Activated CD4-positive, alpha-beta T cell treated with anti-CD3 and anti-CD28 coated beads, Interleukin-2, amount 10 ng/mL, durations not matched to agents 24 days and 14 days (primary cell): ENCODE data around the gene TJAP1. TPM values are rescaled to one million over a fixed set of nuclear protein-coding genes. Genes with fewer than 3 reads are reported as not detected.

Experiments used
- DNase-seq: peaks from one replicate; pipeline ENCODE4 v3.0.0; 2022
- H3K27ac Mint-ChIP-seq: one replicate; pipeline ENCODE4 v1.8.0; 2022; ENCODE audit warnings: mild to moderate bottlenecking, mixed read lengths
- H3K27me3 Mint-ChIP-seq: one replicate; pipeline ENCODE4 v1.8.0; 2022; ENCODE audit warnings: mixed read lengths
- H3K36me3 Mint-ChIP-seq: one replicate; pipeline ENCODE4 v1.8.0; 2022; ENCODE audit warnings: low read depth, mild to moderate bottlenecking, mixed read lengths
- H3K4me1 Mint-ChIP-seq: one replicate; pipeline ENCODE4 v1.8.0; 2021; ENCODE audit warnings: mixed read lengths
- H3K4me3 Mint-ChIP-seq: one replicate; pipeline ENCODE4 v1.8.0; 2022; ENCODE audit warnings: mild to moderate bottlenecking, moderate library complexity, mixed read lengths
- H3K9me3 Mint-ChIP-seq: one replicate; pipeline ENCODE4 v1.8.0; 2021; ENCODE audit warnings: mixed read lengths
- intact Hi-C: fragments of 100-400 bp; cut with micrococcal nuclease; formaldehyde crosslinking; loops from one replicate; pipeline ENCODE4 v1.15.1; 2023
- total RNA-seq: library from RNA; stranded (reverse); gene quantifications from 2 replicates; pipeline ENCODE4 v1.2.3, GENCODE V29; 2022

TJAP1 gene
- total RNA-seq, 1 donor from 2014 or later: 41.1 TPM

- peak overlapping the region; percentile 98 for H3K27ac Mint-ChIP-seq
- H3K4me1 Mint-ChIP-seq: peaks cover 35% of the 10 kb centered on the region
- H3K36me3 Mint-ChIP-seq: peaks cover 11% of the 10 kb centered on the region
- no peaks in the 10 kb centered on the region for H3K27me3 Mint-ChIP-seq
- H3K9me3 Mint-ChIP-seq: no peaks in the 10 kb centered on the region
- peak; percentile 71 for DNase-seq
- peak overlapping the region; percentile 100 for H3K4me3 Mint-ChIP-seq
- intact Hi-C loops: loop anchor here (5.0 kb wide), 1 partner anchor 306 kb away; the partner anchor contains the start of gene SRF
These were observed 620 bp downstream of the TJAP1 start for GRCh38 chr6:43478008-43478372.

DNA sequence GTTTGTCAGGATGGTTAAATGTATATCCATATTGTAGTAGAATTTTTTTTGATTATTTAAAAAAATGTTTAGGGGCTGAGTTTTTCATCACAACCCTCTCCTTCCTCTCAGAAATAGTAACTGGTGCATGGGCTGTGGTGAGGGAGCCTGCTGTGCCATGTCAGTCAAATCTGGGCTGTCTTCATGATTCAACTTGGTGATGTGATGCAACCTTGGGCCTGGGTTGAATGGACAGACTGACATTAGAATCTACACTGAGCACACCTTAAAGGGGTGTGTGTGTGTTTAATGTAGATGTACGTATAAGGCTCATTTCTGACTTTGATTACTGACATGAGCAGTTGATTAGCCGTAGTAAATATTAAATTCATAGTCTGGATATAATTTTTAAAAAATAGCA, 3.7 kb downstream of the TJAP1 start:
- no peak overlapping the region for H3K27ac Mint-ChIP-seq
- H3K4me3 Mint-ChIP-seq: no peak overlapping the region
- no peaks in the 10 kb centered on the region for H3K27me3 Mint-ChIP-seq
- intact Hi-C loops: no loop called here
- peaks cover 39% of the 10 kb centered on the region for H3K4me1 Mint-ChIP-seq
- H3K9me3 Mint-ChIP-seq: no peaks in the 10 kb centered on the region
- no peak for DNase-seq
- H3K36me3 Mint-ChIP-seq: peaks cover 19% of the 10 kb centered on the region

- H3K36me3 Mint-ChIP-seq: peaks cover 19% of the 10 kb centered on the region
- H3K9me3 Mint-ChIP-seq: no peaks in the 10 kb centered on the region
- intact Hi-C loops: no loop called here
- H3K4me1 Mint-ChIP-seq: peaks cover 37% of the 10 kb centered on the region
- no peaks in the 10 kb centered on the region for H3K27me3 Mint-ChIP-seq
- no peak overlapping the region for H3K4me3 Mint-ChIP-seq
- H3K27ac Mint-ChIP-seq: no peak overlapping the region
- DNase-seq: no peak
These were observed 4.3 kb downstream of the TJAP1 start for GRCh38 chr6:43481591-43482236.

- peaks cover 6% of the 10 kb centered on the region for H3K4me1 Mint-ChIP-seq
- H3K4me3 Mint-ChIP-seq: no peak overlapping the region
- peaks cover 3% of the 10 kb centered on the region for H3K36me3 Mint-ChIP-seq
- H3K9me3 Mint-ChIP-seq: no peaks in the 10 kb centered on the region
- intact Hi-C loops: no loop called here
- no peak overlapping the region for H3K27ac Mint-ChIP-seq
- H3K27me3 Mint-ChIP-seq: no peaks in the 10 kb centered on the region
- no peak for DNase-seq
These were observed 11.4 kb downstream of the TJAP1 start for GRCh38 chr6:43488667-43489276.

GRCh38 chr6:43489277-43490072, 12.1 kb downstream of the TJAP1 start:
- DNase-seq: no peak
- Mint-ChIP-seq H3K27me3 (no peaks in the 10 kb centered on the region), H3K4me3 (no peak overlapping the region), H3K4me1 (peaks cover 8% of the 10 kb centered on the region), H3K9me3 (no peaks in the 10 kb centered on the region), H3K27ac (no peak overlapping the region), H3K36me3 (peaks cover 4% of the 10 kb centered on the region)
- intact Hi-C loops: no loop called here

DNA sequence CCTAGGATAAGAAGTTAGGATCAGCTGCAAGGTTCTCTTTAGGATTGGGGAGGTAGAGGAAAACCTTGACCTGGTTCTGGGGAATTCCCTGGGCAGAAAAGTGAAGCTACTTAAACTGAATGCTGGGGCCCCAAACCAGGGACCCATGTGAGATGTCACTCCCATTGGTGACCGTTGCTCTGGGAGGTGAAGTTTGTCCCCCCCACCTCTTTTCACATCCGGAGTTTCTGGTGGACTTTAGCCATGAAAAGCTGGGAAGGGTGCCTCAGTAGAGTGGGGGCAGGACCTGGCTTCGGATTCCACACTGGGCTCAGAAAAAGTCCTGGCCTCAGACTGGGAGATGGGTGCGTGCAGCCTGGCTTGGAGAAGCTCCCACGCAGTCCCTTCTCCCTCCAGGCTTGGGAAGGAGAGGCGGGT, 13.2 kb downstream of the TJAP1 start:
- Mint-ChIP-seq H3K36me3 (peaks cover 2% of the 10 kb centered on the region), H3K4me3 (no peak overlapping the region), H3K27ac (no peak overlapping the region), H3K4me1 (peaks cover 16% of the 10 kb centered on the region), H3K27me3 (no peaks in the 10 kb centered on the region), H3K9me3 (no peaks in the 10 kb centered on the region)
- DNase-seq: no peak
- intact Hi-C loops: no loop called here

GRCh38 chr6:43491750-43492661, 14.6 kb downstream of the TJAP1 start:
- Mint-ChIP-seq H3K9me3 (no peaks in the 10 kb centered on the region), H3K4me1 (peaks cover 16% of the 10 kb centered on the region), H3K27me3 (no peaks in the 10 kb centered on the region), H3K27ac (no peak overlapping the region), H3K36me3 (peaks cover 3% of the 10 kb centered on the region), H3K4me3 (no peak overlapping the region)
- no peak for DNase-seq
- intact Hi-C loops: no loop called here

DNA sequence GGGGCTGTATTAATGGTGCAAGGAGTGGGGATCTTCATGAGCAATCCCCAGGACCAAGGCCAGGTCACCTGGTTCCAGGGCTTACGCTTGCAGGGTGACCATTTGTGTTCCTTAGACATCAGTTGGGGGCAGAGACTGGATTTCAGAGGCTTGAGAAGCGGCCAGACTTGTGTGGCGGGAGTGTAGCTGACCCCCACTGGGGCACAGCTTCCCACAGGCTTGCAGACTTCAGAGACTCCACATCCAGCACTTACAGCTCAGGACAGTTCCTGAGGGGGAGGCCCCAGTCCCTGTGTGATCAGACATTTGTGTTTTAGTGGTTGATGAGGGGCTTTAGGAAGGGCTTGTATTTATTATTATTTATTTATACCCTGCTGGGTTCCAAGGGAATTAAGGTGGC, 15.3 kb downstream of the TJAP1 start:
- DNase-seq: no peak
- Mint-ChIP-seq H3K36me3 (peaks cover 3% of the 10 kb centered on the region), H3K27ac (no peak overlapping the region)

DNA sequence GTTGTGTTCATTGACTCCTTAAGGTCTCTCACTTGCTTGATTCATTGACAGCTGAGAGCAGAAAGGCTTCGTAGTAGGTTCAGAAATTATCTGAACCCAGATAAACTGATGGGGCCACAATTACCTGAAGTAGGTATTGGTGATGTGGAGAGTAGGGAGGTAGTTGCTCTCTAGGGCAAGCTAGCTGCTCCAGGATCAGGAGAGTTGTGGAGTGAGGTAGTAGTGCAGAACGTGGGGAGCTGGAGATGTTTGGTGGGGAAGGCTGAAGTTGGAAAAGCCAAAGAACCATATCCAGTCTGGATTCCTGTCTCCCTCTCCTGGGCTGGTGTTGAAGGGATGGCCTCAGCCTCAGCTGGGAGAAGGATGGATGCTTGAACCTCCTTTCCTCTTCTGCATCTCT, 15.9 kb downstream of the TJAP1 start:
- Mint-ChIP-seq H3K36me3 (peaks cover 3% of the 10 kb centered on the region), H3K4me3 (no peak overlapping the region), H3K27me3 (no peaks in the 10 kb centered on the region), H3K27ac (no peak overlapping the region), H3K4me1 (peaks cover 16% of the 10 kb centered on the region), H3K9me3 (no peaks in the 10 kb centered on the region)
- no peak for DNase-seq
- intact Hi-C loops: no loop called here

More for the DNA sequence above, 15.3 kb downstream of the TJAP1 start:
- Mint-ChIP-seq H3K27me3 (no peaks in the 10 kb centered on the region), H3K4me3 (no peak overlapping the region), H3K9me3 (no peaks in the 10 kb centered on the region), H3K4me1 (peaks cover 16% of the 10 kb centered on the region)
- intact Hi-C loops: no loop called here

DNA sequence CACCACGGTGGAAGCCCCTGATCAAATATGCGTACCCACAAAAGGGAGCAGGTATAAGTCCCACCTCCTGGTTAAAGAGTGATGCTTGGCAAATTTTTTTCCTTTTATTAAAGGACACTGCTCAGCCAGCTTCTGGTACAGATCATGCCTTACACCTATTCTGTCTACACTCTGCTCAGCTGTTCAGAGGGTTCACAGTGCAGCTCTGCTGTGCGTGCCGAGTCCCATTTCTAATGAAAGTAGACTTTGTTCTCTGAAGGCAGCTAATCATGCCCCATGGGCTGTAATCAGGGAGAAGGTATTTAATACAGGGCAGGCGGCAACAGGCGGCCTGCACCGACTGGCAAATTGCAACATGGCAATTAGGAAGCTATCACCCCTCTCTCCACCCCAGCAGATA, 16.5 kb downstream of the TJAP1 start:
- DNase-seq: no peak
- peaks cover 3% of the 10 kb centered on the region for H3K36me3 Mint-ChIP-seq
- H3K4me3 Mint-ChIP-seq: no peak overlapping the region
- H3K9me3 Mint-ChIP-seq: no peaks in the 10 kb centered on the region
- H3K27me3 Mint-ChIP-seq: no peaks in the 10 kb centered on the region
- H3K27ac Mint-ChIP-seq: no peak overlapping the region
- intact Hi-C loops: no loop called here
- H3K4me1 Mint-ChIP-seq: peaks cover 16% of the 10 kb centered on the region

DNA sequence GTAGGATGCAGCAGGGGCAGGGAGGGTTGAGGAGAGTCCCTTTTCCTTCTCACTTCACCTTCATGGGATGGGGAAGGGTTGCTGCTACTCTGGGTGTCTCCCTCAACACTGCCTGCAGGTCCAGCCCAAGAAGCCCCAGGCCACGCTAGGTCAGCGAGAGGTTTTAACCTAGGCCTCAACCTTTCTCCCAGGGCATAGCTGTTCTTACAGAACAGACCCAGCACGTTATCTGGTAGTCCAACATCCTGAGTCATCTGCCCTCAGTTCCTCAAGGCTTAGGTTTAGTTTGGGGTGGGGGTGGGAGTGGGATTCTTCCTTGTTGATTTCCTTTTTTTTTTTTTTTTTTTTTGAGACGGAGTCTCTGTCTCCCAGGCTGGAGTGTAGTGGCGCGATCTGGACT, 17.0 kb downstream of the TJAP1 start:
- intact Hi-C loops: no loop called here
- Mint-ChIP-seq H3K4me3 (no peak overlapping the region), H3K9me3 (no peaks in the 10 kb centered on the region), H3K4me1 (peaks cover 16% of the 10 kb centered on the region), H3K36me3 (peaks cover 5% of the 10 kb centered on the region), H3K27me3 (no peaks in the 10 kb centered on the region), H3K27ac (no peak overlapping the region)
- no peak for DNase-seq

DNA sequence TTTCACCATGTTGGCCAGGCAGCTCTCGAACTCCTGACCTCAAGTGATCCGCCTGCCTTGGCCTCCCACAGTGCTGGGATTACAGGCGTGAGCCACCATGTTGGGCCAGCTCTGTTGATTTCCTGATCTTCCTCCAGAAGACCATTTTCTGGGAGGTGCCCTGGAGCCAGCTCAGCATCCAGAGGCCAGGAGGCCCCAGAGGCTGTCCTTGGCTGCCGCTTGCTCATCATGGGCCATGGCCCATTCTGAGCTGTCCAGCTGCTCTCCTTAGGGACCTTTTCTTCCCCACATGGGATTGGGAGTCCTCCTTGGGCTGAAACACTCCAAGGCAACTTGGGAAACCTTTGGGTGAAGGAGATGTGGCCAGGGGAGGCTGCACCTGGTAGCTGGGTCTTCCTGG, 17.4 kb downstream of the TJAP1 start:
- no peak overlapping the region for H3K4me3 Mint-ChIP-seq
- no peaks in the 10 kb centered on the region for H3K27me3 Mint-ChIP-seq
- H3K36me3 Mint-ChIP-seq: peaks cover 7% of the 10 kb centered on the region
- H3K27ac Mint-ChIP-seq: no peak overlapping the region
- H3K4me1 Mint-ChIP-seq: peaks cover 16% of the 10 kb centered on the region
- H3K9me3 Mint-ChIP-seq: no peaks in the 10 kb centered on the region
- intact Hi-C loops: no loop called here
- DNase-seq: no peak

- Mint-ChIP-seq H3K27ac (peak overlapping the region; percentile 43), H3K4me1 (peaks cover 13% of the 10 kb centered on the region), H3K4me3 (no peak overlapping the region), H3K9me3 (no peaks in the 10 kb centered on the region), H3K36me3 (peaks cover 7% of the 10 kb centered on the region), H3K27me3 (no peaks in the 10 kb centered on the region)
- intact Hi-C loops: no loop called here
- DNase-seq: peak; percentile 68
These were observed 18.1 kb downstream of the TJAP1 start for GRCh38 chr6:43495409-43495941.
